ENCODE data around the gene AQP1. TPM values are rescaled to one million over a fixed set of nuclear protein-coding genes. Genes with fewer than 3 reads are reported as not detected.

Gene AQP1
- total and polyA plus RNA-seq, 2 of the 13 experiments (the other 11 are each of a cell fraction or from before 2014, with no cell fraction given): not detected

GRCh38 chr7:30923774-30924413 is 12.2 kb downstream of the AQP1 start:
- FAIRE-seq (no peak), DNase-seq (ENCODE audit: low spot score) (no peak), ATAC-seq (no peak; the same call in 2 of the 3 replicates)
- no peak overlapping the region for H3K4me2 ChIP-seq (ENCODE audit: low read depth, low read length)
- no peaks in the 10 kb centered on the region for H3K9me3 ChIP-seq (ENCODE audit: low read length)
- no TSS peak for BruUV-seq (replicated peaks)
- H3K4me3 ChIP-seq (replicated peaks in 1 of 3; ENCODE audit: insufficient read depth in 1 of 3, low read depth in 2 of 3, low read length in 3 of 3): no peak overlapping the region
- in situ Hi-C loops (cut with HindIII; ENCODE audit: extremely low pct_ligation_motif_present, low pct_unique_long_range_greater_than_20kb): no loop called here
- 39% methylated on average over 11 of the region's 13 CpGs for WGBS (ENCODE audit: low lambda C conversion rate)
- H3K27ac ChIP-seq (ENCODE audit: extremely low read length, insufficient read depth, low read length): no peak overlapping the region
- H3K9ac ChIP-seq (ENCODE audit: insufficient read depth, low read depth, low read length): no peak overlapping the region
- intact Hi-C loops (cut with micrococcal nuclease; ENCODE audit: unreplicated experiment): no loop called here
- POLR2A ChIA-PET: no interaction called here
- CTCF ChIA-PET (ENCODE audit: low intra/inter-chr PET ratio, low total read pairs): no interaction called here
- no peaks in the 10 kb centered on the region for H3K4me1 ChIP-seq (ENCODE audit: insufficient read depth, low read length)
- H2AFZ ChIP-seq (ENCODE audit: low read length): no peak overlapping the region
- no peaks in the 10 kb centered on the region for H4K20me1 ChIP-seq (ENCODE audit: insufficient read depth, low read length)
- TF ChIP-seq MED13 (CRISPR knock-in tag; IDR thresholded peaks at IDR 0.05) (no peak), ATF1 (CRISPR knock-in tag; IDR thresholded peaks at IDR 0.05) (no peak), ZSCAN29 (CRISPR knock-in tag; conservative IDR thresholded peaks at IDR 0.05) (no peak), ZNF12 (CRISPR knock-in tag; IDR thresholded peaks at IDR 0.05) (no peak), ZNF143 (CRISPR knock-in tag; IDR thresholded peaks at IDR 0.05) (no peak), NFE2L2 (IDR thresholded peaks at IDR 0.05; ENCODE audit: low read length) (no peak), CEBPB (IDR thresholded peaks at IDR 0.05; ENCODE audit: borderline replicate concordance, low read depth, low read length) (no peak), SP4 (CRISPR knock-in tag; IDR thresholded peaks at IDR 0.05) (no peak)
- TF ChIP-seq, protein P1, sequence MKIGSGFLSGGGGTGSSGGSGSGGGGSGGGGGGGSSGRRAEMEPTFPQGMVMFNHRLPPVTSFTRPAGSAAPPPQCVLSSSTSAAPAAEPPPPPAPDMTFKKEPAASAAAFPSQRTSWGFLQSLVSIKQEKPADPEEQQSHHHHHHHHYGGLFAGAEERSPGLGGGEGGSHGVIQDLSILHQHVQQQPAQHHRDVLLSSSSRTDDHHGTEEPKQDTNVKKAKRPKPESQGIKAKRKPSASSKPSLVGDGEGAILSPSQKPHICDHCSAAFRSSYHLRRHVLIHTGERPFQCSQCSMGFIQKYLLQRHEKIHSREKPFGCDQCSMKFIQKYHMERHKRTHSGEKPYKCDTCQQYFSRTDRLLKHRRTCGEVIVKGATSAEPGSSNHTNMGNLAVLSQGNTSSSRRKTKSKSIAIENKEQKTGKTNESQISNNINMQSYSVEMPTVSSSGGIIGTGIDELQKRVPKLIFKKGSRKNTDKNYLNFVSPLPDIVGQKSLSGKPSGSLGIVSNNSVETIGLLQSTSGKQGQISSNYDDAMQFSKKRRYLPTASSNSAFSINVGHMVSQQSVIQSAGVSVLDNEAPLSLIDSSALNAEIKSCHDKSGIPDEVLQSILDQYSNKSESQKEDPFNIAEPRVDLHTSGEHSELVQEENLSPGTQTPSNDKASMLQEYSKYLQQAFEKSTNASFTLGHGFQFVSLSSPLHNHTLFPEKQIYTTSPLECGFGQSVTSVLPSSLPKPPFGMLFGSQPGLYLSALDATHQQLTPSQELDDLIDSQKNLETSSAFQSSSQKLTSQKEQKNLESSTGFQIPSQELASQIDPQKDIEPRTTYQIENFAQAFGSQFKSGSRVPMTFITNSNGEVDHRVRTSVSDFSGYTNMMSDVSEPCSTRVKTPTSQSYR (CRISPR knock-in tag; IDR thresholded peaks at IDR 0.05; ENCODE audit: borderline replicate concordance): no peak
- TF ChIP-seq, protein P2, sequence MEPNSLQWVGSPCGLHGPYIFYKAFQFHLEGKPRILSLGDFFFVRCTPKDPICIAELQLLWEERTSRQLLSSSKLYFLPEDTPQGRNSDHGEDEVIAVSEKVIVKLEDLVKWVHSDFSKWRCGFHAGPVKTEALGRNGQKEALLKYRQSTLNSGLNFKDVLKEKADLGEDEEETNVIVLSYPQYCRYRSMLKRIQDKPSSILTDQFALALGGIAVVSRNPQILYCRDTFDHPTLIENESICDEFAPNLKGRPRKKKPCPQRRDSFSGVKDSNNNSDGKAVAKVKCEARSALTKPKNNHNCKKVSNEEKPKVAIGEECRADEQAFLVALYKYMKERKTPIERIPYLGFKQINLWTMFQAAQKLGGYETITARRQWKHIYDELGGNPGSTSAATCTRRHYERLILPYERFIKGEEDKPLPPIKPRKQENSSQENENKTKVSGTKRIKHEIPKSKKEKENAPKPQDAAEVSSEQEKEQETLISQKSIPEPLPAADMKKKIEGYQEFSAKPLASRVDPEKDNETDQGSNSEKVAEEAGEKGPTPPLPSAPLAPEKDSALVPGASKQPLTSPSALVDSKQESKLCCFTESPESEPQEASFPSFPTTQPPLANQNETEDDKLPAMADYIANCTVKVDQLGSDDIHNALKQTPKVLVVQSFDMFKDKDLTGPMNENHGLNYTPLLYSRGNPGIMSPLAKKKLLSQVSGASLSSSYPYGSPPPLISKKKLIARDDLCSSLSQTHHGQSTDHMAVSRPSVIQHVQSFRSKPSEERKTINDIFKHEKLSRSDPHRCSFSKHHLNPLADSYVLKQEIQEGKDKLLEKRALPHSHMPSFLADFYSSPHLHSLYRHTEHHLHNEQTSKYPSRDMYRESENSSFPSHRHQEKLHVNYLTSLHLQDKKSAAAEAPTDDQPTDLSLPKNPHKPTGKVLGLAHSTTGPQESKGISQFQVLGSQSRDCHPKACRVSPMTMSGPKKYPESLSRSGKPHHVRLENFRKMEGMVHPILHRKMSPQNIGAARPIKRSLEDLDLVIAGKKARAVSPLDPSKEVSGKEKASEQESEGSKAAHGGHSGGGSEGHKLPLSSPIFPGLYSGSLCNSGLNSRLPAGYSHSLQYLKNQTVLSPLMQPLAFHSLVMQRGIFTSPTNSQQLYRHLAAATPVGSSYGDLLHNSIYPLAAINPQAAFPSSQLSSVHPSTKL (CRISPR knock-in tag; IDR thresholded peaks at IDR 0.05): no peak
- no peaks in the 10 kb centered on the region for H3K79me2 ChIP-seq (ENCODE audit: insufficient read depth, low read length)
- H3K27me3 ChIP-seq (ENCODE audit: control insufficient read depth in 1 of 2, insufficient read depth in 2 of 2, low read length in 2 of 2): peaks cover 0 to 2% of the 10 kb centered on the region in 2 experiments; a peak in 2 of 5 replicates
- H3K36me3 ChIP-seq (replicated peaks in 1 of 2; ENCODE audit: control insufficient read depth in 1 of 2, insufficient read depth in 2 of 2, low read length in 2 of 2): no peaks in the 10 kb centered on the region
